ENCODE results near the gene C16orf87.

The C16orf87 gene, protein sequence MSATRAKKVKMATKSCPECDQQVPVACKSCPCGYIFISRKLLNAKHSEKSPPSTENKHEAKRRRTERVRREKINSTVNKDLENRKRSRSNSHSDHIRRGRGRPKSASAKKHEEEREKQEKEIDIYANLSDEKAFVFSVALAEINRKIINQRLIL

GRCh38 chr16:46830902-46831647 lies at the start of gene C16orf87:
C16orf87 (minus strand) TSS chr16:46831180; CDS start chr16:46831149, 31 bp downstream.
- H3K4me2 ChIP-seq (ENCODE audit: low read length) = peak within 1 kb of the TSS; percentile 85
- no peaks in the 10 kb centered on the region for H3K9me3 ChIP-seq (ENCODE audit: control insufficient read depth, insufficient read depth, low read length)
- peak within 1 kb of the TSS; percentile 77 for H3K27ac ChIP-seq (ENCODE audit: low read depth, low read length)
- peak within 1 kb of the TSS; percentile 89 for H3K4me3 ChIP-seq (ENCODE audit: low read length)
- peaks cover 6% of the 10 kb centered on the region; the same call in 1 of the 2 replicates for H4K20me1 ChIP-seq (ENCODE audit: control insufficient read depth, insufficient read depth, low read depth, low read length)
- H3K36me3 ChIP-seq (ENCODE audit: control insufficient read depth, low read length) = peaks cover 33% of the 10 kb centered on the region
- peaks cover 76% of the 10 kb centered on the region for H3K4me1 ChIP-seq (ENCODE audit: control insufficient read depth, low read length)
- TF ChIP-seq CTCF (IDR thresholded peaks at IDR 0.05; ENCODE audit: low read depth, low read length, poor library complexity, severe bottlenecking) (no peak), EZH2phosphoT487 (IDR thresholded peaks at IDR 0.05; ENCODE audit: borderline replicate concordance, low read length) (no peak)
- H3K79me2 ChIP-seq (ENCODE audit: control insufficient read depth, low read length) = peaks cover 49% of the 10 kb centered on the region
- no peaks in the 10 kb centered on the region for H3K27me3 ChIP-seq (ENCODE audit: control insufficient read depth, low read length)
- peaks cover 14% of the 10 kb centered on the region for H3F3A ChIP-seq (ENCODE audit: control insufficient read depth, insufficient read depth)
- H3K9me2 ChIP-seq (replicated peaks; ENCODE audit: control insufficient read depth, low read length) = no peaks in the 10 kb centered on the region

DNA sequence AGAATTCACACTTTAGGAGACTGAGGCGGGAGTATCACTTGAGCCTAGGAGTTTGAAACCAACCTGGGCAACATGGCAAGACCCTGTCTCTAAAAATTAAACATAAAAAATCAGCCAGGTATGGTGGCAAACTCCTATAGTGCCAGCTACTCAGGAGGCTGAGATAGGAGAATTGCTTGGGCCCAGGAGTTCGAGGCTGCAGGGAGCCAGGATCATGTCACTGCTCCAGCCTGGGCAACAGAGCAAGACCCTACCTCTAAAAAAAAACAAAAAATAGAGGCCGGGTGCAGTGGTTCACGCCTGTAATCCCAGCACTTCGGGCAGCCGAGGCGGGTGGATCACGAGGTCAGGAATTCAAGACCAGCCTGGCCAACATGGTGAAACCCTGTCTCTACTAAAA lies 44.3 kb upstream of the C16orf87 start:
- peaks cover 3% of the 10 kb centered on the region; the same call in 1 of the 2 replicates for H3K4me1 ChIP-seq (ENCODE audit: control insufficient read depth, low read length)
- H3K27ac ChIP-seq (ENCODE audit: low read depth, low read length) = no peak overlapping the region

GRCh38 chr16:46873201-46873600 lies 42.2 kb upstream of the C16orf87 start:
- no peaks in the 10 kb centered on the region for H3F3A ChIP-seq (ENCODE audit: control insufficient read depth, insufficient read depth)

More for the DNA sequence above, 44.3 kb upstream of the C16orf87 start:
- no peaks in the 10 kb centered on the region for H3K79me2 ChIP-seq (ENCODE audit: control insufficient read depth, low read length)
- TF ChIP-seq EZH2phosphoT487 (IDR thresholded peaks at IDR 0.05; ENCODE audit: borderline replicate concordance, low read length) (no peak), CTCF (IDR thresholded peaks at IDR 0.05; ENCODE audit: low read depth, low read length, poor library complexity, severe bottlenecking) (no peak)
- no peaks in the 10 kb centered on the region for H3F3A ChIP-seq (ENCODE audit: control insufficient read depth, insufficient read depth)
- no peaks in the 10 kb centered on the region for H3K27me3 ChIP-seq (ENCODE audit: control insufficient read depth, low read length)
- H3K9me3 ChIP-seq (ENCODE audit: control insufficient read depth, insufficient read depth, low read length) = no peaks in the 10 kb centered on the region
- no peaks in the 10 kb centered on the region for H4K20me1 ChIP-seq (ENCODE audit: control insufficient read depth, insufficient read depth, low read depth, low read length)
- no peak overlapping the region for H3K4me3 ChIP-seq (ENCODE audit: low read length)
- no peaks in the 10 kb centered on the region for H3K9me2 ChIP-seq (replicated peaks; ENCODE audit: control insufficient read depth, low read length)
- no peaks in the 10 kb centered on the region for H3K36me3 ChIP-seq (ENCODE audit: control insufficient read depth, low read length)
- no peak overlapping the region for H3K4me2 ChIP-seq (ENCODE audit: low read length)

More at GRCh38 chr16:46873201-46873600, 42.2 kb upstream of the C16orf87 start:
- Histone ChIP-seq H3K4me2 (ENCODE audit: low read length) (no peak overlapping the region), H3K27me3 (ENCODE audit: control insufficient read depth, low read length) (no peaks in the 10 kb centered on the region), H3K27ac (ENCODE audit: low read depth, low read length) (no peak overlapping the region), H3K36me3 (ENCODE audit: control insufficient read depth, low read length) (no peaks in the 10 kb centered on the region), H3K4me3 (ENCODE audit: low read length) (no peak overlapping the region), H3K9me2 (replicated peaks; ENCODE audit: control insufficient read depth, low read length) (no peaks in the 10 kb centered on the region), H3K4me1 (ENCODE audit: control insufficient read depth, low read length) (peaks cover 2% of the 10 kb centered on the region; the same call in 1 of the 2 replicates), H3K79me2 (ENCODE audit: control insufficient read depth, low read length) (no peaks in the 10 kb centered on the region), H4K20me1 (ENCODE audit: control insufficient read depth, insufficient read depth, low read depth, low read length) (no peaks in the 10 kb centered on the region), H3K9me3 (ENCODE audit: control insufficient read depth, insufficient read depth, low read length) (no peaks in the 10 kb centered on the region)
- TF ChIP-seq EZH2phosphoT487 (IDR thresholded peaks at IDR 0.05; ENCODE audit: borderline replicate concordance, low read length) = no peak
- no peak for TF ChIP-seq CTCF (IDR thresholded peaks at IDR 0.05; ENCODE audit: low read depth, low read length, poor library complexity, severe bottlenecking)

Measured in DOHH2 (cell line).